GM19240 (cell line): ENCODE measurements around the gene IPP.
"Not testable (repeated sequence)": the region's sequence is repeated elsewhere in the genome, so short reads cannot be mapped to it uniquely, and the experiment has no call there.

Experiments used
- DNase-seq: peaks from one replicate; pipeline ENCODE4 v3.0.0; 2011; ENCODE audit warnings: low spot score; ENCODE audit not compliant: insufficient read length

Gene IPP

GRCh38 chr1:45685308-45686014 lies 65.0 kb downstream of the IPP start:
- no peak for DNase-seq

GRCh38 chr1:45684402-45684801 lies 66.1 kb downstream of the IPP start:
- DNase-seq: no peak

GRCh38 chr1:45682942-45683341 lies 67.5 kb downstream of the IPP start:
- DNase-seq: no peak

GRCh38 chr1:45679123-45679522 lies 71.3 kb downstream of the IPP start:
- no peak for DNase-seq

GRCh38 chr1:45678489-45678888 lies 72.0 kb downstream of the IPP start:
- no peak for DNase-seq

- no peak for DNase-seq
Observed at GRCh38 chr1:45677751-45678245, 72.7 kb downstream of the IPP start.

- not testable (repeated sequence) for DNase-seq
Observed at GRCh38 chr1:45676553-45676952, 73.9 kb downstream of the IPP start.

GRCh38 chr1:45674478-45674877 lies 76.0 kb downstream of the IPP start:
- DNase-seq: no peak

GRCh38 chr1:45673956-45674355 lies 76.5 kb downstream of the IPP start:
- DNase-seq: no peak

GRCh38 chr1:45669859-45670655 lies 80.4 kb downstream of the IPP start:
- DNase-seq: no peak

- DNase-seq: no peak
Observed at GRCh38 chr1:45669379-45669778, 81.1 kb downstream of the IPP start.

GRCh38 chr1:45668526-45668925 lies 81.9 kb downstream of the IPP start:
- DNase-seq: no peak

GRCh38 chr1:45667321-45668111 lies 82.9 kb downstream of the IPP start:
- no peak for DNase-seq

GRCh38 chr1:45666836-45667235 lies 83.6 kb downstream of the IPP start:
- no peak for DNase-seq

- DNase-seq: no peak
Observed at GRCh38 chr1:45660336-45660735, 90.1 kb downstream of the IPP start.

- DNase-seq: no peak
Observed at GRCh38 chr1:45659222-45659621, 91.2 kb downstream of the IPP start.

GRCh38 chr1:45658171-45658570 lies 92.3 kb downstream of the IPP start:
- DNase-seq: no peak

GRCh38 chr1:45656573-45657226 lies 93.8 kb downstream of the IPP start:
- no peak for DNase-seq

GRCh38 chr1:45654540-45655280 lies 95.7 kb downstream of the IPP start:
- no peak for DNase-seq
